Measurements from ENCODE around the gene PKP3.
"Not testable (repeated sequence)": the region's sequence is repeated elsewhere in the genome, so short reads cannot be mapped to it uniquely, and the experiment has no call there.

The PKP3 gene

DNA sequence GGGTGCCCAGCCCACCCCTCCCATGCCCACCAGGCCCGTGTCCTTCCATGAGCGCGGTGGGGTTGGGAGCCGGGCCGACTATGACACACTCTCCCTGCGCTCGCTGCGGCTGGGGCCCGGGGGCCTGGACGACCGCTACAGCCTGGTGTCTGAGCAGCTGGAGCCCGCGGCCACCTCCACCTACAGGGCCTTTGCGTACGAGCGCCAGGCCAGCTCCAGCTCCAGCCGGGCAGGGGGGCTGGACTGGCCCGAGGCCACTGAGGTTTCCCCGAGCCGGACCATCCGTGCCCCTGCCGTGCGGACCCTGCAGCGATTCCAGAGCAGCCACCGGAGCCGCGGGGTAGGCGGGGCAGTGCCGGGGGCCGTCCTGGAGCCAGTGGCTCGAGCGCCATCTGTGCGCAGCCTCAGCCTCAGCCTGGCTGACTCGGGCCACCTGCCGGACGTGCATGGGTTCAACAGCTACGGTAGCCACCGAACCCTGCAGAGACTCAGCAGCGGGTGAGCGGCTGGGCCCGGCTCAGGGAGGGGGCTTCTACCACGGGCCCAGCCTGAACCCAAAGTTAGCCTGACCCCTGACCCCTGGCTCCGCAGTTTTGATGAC is 3.0 kb downstream of the PKP3 start:
- DNase-seq = peak in 1 of 2 donors; percentile 27

DNA sequence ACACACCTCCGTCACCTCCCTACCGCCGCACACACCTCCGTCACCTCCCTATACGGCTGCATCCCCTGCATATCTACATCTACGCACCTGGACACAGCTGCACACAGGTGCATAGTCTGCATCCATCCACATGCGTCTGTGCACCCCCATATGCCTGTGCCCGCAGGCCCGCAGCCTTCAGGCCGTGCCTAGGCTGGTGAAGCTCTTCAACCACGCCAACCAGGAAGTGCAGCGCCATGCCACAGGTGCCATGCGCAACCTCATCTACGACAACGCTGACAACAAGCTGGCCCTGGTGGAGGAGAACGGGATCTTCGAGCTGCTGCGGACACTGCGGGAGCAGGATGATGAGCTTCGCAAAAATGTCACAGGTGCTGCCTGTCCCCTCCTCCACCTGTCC is 4.8 kb downstream of the PKP3 start:
- DNase-seq = no peak

DNA sequence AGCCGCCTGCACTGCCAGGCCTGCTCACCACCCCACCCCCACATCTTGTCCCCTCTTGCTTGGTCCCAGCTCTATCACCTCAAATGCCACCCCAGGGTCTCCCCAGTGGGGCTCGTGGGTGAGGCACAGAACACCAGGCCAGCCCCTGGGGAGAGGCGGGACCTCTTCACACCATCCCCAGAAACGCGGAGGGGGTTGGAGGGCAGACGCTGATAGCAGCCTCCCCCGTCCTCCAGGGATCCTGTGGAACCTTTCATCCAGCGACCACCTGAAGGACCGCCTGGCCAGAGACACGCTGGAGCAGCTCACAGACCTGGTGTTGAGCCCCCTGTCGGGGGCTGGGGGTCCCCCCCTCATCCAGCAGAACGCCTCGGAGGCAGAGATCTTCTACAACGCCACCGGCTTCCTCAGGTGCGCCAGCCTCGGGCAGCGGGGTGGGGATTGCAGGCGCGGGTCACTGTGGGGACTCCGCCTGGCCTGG is 5.8 kb downstream of the PKP3 start:
- DNase-seq = no peak

DNA sequence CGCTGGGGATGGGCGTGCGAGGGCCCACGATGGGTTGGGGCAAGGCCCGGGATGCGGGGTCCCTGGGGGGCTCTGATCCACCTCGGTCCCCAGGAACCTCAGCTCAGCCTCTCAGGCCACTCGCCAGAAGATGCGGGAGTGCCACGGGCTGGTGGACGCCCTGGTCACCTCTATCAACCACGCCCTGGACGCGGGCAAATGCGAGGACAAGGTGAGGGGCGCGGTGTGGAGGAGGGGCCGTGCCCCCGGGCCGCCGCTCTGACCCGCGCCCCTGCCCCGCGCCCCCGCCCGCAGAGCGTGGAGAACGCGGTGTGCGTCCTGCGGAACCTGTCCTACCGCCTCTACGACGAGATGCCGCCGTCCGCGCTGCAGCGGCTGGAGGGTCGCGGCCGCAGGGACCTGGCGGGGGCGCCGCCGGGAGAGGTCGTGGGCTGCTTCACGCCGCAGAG is 6.3 kb downstream of the PKP3 start:
- no peak for DNase-seq

DNA sequence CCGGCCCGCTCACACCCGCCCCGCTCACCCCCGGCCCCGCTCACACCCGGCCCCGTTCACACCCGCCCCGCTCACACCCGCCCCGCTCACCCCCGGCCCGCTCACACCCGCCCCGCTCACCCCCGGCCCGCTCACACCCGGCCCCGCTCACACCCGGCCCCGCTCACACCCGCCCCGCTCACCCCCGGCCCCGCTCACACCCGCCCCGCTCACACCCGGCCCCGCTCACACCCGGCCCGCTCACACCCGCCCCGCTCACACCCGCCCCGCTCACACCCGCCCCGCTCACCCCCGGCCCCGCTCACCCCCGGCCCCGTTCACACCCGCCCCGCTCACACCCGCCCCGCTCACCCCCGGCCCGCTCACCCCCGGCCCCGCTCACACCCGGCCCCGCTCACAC is 7.2 kb downstream of the PKP3 start:
- DNase-seq = not testable (repeated sequence)

DNA sequence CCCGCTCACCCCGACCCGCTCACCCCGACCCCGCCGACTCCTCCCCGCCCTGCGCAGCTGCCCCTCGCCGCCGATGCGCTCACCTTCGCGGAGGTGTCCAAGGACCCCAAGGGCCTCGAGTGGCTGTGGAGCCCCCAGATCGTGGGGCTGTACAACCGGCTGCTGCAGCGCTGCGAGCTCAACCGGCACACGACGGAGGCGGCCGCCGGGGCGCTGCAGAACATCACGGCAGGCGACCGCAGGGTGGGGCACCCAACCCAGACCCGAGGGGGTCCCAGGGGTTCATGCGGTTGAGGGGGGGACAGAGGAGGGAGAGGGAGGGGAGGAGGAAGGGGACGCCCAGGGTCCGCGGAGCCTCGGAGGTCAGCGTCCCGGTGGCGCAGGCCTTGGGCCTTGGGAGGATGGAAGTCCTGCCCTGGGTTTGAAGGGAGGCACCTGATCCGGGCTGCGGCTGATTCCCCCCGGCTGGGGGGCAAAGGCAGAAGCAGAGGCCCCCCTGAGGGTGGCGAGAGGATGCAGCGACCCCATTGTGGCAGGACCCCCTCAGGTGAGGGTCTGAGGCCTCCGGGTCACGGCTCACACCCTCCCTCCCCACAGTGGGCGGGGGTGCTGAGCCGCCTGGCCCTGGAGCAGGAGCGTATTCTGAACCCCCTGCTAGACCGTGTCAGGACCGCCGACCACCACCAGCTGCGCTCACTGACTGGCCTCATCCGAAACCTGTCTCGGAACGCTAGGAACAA is 9.2 kb downstream of the PKP3 start:
- no peak for DNase-seq

DNA sequence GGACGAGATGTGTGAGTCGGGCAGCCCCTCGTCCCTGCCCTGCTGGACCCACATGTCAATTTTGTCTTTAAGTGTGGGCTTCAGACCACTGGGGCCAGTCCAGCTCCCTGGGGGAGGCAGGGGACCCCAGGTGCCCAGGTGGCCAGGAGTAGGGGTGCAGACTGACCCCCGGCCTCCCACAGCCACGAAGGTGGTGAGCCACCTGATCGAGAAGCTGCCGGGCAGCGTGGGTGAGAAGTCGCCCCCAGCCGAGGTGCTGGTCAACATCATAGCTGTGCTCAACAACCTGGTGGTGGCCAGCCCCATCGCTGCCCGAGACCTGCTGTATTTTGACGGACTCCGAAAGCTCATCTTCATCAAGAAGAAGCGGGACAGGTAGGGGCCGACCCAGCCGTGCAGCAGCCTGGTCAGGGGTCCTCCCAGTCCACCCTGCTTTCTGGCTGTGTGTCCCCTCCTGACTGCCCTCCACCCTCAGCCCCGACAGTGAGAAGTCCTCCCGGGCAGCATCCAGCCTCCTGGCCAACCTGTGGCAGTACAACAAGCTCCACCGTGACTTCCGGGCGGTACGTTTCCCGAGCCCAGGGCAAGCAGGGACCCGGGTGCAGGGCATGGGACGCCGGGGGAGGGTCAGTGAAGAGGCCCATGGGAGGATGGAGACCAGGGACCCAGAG is 9.9 kb downstream of the PKP3 start:
- DNase-seq = no peak

DNA sequence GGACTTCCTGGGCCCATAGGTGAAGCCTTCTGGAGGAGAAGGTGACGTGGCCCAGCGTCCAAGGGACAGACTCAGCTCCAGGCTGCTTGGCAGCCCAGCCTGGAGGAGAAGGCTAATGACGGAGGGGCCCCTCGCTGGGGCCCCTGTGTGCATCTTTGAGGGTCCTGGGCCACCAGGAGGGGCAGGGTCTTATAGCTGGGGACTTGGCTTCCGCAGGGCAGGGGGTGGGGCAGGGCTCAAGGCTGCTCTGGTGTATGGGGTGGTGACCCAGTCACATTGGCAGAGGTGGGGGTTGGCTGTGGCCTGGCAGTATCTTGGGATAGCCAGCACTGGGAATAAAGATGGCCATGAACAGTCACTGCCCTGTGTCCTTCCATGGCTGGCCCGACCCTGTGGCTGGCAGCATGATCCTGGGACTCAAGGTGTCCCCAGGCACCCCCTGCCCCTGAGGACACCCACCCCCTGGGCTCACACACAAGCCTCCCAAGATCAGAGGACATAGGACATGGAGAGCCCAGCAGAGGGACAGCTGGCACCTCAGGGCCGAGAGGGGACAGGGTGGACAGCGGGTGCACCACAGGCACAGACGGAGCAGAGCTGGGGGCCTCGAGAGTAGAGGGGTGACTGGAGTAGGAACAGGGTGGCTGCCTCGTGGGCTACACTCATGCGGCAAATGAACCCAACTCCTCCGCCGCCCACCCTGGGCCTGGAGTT is 10.7 kb downstream of the PKP3 start:
- no peak for DNase-seq

DNA sequence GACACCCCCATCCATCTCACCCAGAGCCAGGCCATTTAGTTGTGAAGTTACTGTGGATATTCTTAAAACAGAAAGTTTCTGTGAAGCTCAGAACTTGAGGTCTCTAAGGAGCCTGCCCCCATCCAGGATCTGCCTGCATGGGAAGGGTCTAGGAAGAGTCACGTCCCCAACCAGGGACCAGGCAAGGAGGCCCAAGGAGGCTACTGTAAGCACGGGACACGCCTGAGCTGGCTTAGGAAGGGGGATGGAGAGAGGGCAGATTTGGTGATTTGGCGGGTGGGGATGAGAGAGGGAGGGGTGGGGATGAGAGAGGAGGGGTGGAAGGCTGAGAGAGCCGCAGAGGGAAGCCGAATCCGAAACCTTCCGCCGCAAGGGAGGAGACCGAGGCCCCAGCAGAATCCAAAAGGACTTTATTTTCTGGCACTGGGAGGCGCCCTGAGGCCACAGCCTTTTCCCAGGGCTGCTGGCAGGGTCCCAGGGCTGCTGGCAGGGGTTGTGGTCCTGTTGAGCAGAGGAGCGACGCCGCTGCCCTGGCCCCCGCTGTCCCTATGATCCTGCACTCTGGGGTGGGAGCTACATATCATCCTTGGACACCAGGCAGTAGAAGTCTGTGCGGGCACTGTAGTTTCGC is 11.4 kb downstream of the PKP3 start:
- no peak for DNase-seq

DNA sequence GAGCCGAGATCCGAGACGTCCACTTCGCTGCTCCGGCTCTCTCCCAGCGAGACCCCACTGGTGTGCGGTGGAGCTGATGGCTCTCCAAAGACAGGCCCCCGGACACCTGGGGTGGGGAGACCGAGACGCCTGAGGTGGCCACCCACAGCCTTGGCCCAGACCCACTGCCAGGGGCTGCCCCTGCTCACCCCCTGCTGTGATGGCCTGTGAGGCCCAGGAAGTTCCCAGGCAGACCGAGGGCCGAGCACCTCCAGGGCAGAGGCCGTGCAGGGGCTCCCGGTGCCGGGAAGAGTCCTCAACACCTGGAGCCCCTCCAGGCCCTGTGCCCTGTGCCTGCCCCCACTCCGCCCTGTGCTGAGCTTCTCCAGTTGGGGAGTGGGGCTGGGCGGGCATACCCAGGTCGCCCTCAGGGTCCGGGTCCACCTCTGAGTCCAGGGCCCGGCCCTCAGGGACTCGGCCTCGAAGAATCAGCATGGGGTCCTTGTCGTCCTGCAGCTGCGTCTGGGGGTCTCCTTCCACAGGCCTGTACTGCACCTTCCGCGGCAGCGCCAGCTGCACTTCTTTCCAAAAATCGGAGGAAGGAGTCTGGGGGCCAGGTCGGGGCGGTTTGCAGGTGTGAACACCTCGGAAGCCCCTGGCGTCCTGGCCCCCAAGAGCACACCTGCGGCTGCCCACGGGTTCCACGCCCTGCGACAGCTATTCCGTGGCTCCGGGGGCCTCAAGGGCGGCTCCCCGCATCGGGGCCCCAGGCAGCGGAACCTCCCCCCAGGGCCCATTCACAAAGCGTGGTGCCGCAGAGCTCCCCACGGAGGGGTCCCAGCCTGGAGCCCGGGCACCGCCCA is 12.2 kb downstream of the PKP3 start:
- DNase-seq = no peak

DNA sequence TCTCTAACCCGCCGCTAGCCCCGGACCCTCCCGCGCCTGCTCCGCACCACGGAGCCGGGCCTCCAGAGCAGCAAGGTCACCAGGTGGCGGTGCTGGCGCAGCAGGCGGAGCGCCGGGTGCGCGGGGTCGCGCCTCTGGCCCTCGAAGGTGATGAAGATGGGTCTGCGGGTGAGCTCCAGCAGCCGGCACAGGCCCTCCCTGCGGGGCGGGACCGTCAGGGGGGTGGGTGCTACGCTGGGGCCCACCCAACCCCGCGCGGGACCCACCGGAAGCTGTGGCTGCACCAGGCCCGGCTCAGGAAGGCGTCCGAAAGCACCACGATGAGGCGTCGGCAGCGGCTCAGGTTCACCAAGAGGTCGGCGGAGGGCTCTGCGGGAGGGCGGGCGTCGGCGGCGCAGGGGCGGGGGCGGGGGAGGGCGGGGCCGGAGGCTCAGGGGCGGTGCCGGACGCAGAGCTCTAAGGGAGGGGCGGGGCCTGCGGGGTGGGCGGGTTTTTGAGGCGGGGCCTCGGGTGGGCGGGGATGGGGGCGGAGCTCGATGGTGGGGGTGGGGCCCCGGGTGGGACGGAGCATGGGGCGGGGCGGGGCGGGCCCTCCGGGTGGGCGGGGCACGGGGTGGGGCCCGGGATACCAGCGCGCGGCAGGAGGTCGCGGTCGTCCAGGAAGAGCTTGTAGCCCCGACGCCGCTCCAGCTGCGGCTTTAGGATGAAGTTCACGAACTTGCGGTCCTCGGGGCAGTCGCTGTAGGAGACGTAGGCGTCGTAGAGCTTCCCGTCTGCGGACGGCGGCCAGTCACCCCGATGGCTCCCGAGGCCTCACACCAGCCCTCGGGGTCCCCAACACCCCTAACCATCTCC is 13.0 kb downstream of the PKP3 start:
- DNase-seq = peak; percentile 51 to 54

DNA sequence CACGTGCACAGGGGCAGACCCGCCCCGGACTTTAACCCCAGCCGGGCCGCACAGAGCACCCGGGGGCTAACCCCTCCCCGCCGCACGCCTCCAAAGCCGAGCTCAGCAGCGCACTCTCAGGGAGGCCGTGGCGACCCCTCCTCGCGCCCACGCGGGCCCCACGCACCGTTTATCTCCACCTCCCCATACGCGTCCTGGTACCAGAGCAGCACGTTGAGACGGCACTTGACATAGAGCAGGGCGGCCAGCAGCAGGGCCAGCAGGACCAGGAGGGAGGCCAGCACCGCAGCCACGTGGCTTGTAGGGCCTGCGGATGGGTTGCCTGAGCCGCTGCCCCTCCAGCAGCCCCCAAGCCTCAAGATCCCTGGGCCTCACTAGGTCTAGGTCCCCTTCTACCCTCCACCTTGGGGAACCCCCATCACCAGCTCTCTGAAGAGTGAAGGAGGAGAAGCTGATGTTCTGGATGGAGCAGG is 13.7 kb downstream of the PKP3 start:
- no peak for DNase-seq

DNA sequence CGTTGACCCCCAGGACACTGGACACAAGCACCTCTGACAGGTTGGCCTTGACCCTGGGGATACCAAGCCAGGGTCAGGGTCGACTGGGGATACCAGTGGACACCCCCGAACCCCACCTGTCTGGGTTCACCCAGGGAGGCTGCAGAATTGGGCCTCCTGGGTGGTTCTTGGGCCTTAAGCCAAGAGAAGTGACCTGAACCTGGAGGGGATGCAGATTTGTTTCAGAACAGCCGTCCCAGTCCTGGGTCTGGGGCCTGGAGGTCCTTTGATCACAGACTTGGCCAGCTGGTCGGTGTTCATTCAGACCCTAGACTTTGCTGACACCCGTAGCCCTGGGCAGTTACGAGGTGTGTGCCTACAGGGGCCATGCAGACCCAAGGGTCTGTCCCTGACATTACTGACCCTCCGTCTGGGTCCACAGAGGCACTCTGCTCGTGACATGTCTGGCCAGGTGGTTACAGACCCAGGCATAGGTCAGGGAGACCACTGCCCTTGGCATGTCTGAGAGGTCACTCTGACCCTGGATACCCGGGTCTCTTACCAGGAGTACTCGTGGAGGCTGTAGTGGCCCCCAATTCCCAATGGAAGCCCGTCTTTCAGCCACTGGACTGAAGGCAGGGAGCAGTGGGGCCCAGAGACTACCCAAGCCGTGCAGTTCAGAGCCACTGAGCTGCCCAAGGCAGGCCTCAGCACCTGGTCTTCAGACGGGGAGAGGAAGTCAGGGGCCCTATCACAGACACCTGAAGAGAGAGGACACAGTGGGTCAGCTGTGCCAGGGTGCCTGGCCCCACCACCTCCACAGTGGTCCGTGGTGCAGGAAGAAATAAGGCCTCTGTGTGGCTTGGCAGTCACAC is 14.4 kb downstream of the PKP3 start:
- no peak for DNase-seq

DNA sequence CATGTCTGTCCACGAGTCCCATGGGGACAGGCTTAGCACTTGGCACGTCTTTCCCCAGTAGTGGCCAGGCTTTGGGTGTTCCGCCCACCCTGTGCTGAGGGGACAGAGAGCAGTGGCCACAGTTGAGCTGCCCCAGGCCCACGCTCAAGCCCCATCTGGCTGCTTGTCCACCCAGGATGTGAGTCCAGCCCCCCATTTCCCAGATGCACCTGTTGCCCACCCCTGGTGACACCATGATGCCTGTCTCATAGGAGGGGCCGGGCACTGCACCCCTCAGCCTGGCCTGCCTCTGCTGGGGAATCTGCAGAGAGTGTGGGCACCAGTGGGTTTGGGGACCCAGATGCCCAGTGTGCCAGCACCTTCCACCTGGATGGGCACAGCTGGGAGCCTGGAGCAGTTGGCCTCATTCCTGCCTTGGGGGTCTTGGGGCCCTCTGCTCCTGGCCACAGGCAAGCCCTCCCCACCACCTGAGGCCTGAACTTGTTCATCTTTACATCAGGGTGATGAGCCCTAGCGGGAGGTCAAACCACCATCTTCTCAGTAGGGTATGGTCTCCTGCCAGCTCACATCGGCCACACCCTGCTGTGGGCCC is 15.1 kb downstream of the PKP3 start:
- DNase-seq = no peak

DNA sequence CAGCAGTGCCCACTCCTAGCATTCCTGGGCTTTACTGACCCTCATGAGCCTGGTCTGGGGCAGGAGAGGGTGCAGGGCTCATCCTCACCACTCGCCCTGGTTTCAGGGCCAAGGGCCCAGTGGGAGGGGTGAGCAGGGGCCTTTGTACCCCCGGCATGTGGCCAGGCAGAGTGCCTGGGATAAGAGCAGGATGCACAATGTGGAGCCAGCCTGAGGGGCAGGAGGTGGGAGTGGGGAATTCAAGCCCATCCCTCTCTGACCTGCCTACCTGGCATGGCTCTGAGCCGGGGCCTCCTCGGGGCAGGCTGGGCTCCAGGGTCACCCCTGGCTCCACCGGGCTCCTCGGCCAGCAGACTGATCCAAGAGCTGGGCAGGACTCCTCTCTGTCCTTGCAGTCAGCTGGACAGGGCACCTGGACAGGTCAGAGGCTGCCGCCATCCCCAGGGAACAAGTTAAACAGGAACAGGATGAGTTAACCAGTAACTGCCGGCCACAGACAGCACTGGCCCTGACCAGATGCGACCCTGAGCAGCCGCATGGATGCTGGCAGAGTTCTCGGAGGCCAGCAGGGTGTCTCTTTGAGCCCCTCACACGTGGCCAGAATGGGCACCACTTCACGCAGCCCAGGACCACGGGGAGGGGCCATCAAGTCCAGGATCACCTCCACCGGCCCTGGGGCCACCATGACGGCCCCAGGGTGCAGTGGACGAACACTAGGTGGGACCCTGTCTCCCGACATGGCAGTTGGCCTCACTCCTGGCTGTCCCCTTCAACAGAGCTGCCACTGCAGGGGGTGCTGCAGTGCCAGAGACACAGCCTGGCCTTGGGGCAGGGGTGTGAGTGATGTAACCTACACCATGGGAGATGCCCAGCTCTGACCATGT is 15.8 kb downstream of the PKP3 start:
- DNase-seq = no peak

DNA sequence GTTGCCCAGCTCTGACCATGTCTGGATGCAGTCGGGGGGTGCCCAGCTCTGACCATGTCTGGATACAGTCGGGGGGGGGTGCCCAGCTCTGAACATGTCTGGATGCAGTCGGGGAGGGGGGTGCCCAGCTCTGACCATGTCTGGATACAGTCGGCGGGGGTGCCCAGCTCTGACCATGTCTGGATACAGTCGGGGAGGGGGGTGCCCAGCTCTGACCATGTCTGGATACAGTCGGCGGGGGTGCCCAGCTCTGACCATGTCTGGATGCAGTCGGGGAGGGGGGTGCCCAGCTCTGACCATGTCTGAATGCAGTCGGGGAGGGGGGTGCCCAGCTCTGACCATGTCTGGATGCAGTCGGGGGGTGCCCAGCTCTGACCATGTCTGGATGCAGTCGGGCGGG is 16.7 kb downstream of the PKP3 start:
- not testable (repeated sequence) for DNase-seq

DNA sequence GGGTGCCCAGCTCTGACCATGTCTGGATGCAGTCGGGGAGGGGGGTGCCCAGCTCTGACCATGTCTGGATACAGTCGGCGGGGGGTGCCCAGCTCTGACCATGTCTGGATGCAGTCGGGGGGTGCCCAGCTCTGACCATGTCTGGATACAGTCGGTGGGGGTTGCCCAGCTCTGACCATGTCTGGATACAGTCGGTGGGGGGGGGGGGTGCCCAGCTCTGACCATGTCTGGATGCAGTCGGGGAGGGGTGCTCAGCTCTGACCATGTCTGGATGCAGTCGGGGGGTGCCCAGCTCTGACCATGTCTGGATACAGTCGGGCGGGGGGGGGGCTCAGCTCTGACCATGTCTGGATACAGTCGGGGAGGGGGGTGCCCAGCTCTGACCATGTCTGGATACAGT is 17.5 kb downstream of the PKP3 start:
- not testable (repeated sequence) for DNase-seq

DNA sequence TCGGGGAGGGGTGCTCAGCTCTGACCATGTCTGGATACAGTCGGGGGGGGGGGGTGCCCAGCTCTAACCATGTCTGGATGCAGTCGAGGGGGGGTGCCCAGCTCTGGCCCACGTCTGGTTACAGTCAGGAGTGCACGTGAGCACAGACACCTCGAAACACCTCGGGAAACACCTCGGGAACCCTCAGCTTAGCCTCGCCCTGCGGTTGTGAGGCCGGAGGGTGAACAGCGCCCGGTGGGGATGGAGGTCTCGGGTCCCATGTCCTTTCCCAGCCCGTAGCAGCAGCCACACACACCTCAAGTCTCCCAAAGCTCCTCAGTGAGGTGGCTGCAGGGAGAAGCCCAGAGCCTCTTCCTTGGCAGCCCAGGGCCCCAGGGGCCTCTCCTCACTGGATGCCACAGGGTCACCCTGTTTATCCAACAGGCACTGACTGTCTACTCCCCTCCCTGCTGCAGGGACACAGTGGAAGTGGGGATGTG is 18.7 kb downstream of the PKP3 start:
- DNase-seq = no peak

All from inflammatory macrophage treated with lipopolysaccharide for 1 hour (primary cell).